GM20000 (cell line): ENCODE data around the gene EFNA1.

Experiments
- DNase-seq: peaks from one replicate; pipeline ENCODE4 v3.0.0; 2012; ENCODE audit warnings: low spot score
- TF ChIP-seq, protein P1 (sequence below): IDR thresholded peaks from 2 replicates; pipeline ENCODE4 v1.5.1; 2012; ENCODE audit warnings: mild to moderate bottlenecking, control low read depth; ENCODE audit errors: extremely low read depth, missing control alignments

EFNA1 gene

DNA sequence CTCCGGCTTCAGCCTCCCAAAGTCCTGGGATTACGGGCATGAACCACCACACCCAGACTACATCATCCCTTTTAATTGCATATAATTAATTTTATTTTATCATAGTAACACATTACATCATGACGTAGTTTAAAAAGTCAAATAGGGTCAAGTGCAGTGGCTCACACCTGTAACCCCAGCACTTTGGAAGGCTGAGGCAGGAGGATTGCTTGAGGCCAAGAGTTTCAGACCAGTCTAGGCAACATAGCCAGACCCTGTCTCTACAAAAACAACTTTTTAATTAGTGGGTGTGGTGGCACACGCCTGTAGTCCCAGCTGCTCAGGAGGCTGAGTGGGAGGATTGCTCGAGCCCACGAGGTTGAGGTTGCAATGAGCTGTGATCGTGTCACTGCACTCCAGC, 28.3 kb upstream of the EFNA1 start:
- TF ChIP-seq, protein P1, sequence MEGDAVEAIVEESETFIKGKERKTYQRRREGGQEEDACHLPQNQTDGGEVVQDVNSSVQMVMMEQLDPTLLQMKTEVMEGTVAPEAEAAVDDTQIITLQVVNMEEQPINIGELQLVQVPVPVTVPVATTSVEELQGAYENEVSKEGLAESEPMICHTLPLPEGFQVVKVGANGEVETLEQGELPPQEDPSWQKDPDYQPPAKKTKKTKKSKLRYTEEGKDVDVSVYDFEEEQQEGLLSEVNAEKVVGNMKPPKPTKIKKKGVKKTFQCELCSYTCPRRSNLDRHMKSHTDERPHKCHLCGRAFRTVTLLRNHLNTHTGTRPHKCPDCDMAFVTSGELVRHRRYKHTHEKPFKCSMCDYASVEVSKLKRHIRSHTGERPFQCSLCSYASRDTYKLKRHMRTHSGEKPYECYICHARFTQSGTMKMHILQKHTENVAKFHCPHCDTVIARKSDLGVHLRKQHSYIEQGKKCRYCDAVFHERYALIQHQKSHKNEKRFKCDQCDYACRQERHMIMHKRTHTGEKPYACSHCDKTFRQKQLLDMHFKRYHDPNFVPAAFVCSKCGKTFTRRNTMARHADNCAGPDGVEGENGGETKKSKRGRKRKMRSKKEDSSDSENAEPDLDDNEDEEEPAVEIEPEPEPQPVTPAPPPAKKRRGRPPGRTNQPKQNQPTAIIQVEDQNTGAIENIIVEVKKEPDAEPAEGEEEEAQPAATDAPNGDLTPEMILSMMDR, result no peak
- DNase-seq, result no peak

DNA sequence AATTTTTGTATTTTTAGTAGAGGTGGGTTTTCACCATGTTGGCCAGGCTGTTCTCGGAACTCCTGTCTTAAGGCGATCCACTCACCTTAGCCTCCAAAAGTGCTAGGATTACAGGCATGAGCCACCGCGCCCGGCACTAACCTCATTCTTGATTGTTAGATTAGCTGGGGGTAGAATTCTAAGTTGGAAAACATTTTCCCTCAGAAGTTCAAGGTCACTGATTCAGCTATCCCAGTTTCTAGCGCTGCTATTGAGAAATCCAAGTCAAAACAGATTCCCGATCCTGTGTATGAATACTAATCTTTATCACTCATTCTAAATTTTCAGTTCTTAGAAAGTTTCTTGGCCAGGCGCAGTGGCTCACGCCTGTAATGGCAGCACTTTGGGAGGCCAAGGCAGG, 24.4 kb upstream of the EFNA1 start:
- TF ChIP-seq, protein P1, result no peak

DNA sequence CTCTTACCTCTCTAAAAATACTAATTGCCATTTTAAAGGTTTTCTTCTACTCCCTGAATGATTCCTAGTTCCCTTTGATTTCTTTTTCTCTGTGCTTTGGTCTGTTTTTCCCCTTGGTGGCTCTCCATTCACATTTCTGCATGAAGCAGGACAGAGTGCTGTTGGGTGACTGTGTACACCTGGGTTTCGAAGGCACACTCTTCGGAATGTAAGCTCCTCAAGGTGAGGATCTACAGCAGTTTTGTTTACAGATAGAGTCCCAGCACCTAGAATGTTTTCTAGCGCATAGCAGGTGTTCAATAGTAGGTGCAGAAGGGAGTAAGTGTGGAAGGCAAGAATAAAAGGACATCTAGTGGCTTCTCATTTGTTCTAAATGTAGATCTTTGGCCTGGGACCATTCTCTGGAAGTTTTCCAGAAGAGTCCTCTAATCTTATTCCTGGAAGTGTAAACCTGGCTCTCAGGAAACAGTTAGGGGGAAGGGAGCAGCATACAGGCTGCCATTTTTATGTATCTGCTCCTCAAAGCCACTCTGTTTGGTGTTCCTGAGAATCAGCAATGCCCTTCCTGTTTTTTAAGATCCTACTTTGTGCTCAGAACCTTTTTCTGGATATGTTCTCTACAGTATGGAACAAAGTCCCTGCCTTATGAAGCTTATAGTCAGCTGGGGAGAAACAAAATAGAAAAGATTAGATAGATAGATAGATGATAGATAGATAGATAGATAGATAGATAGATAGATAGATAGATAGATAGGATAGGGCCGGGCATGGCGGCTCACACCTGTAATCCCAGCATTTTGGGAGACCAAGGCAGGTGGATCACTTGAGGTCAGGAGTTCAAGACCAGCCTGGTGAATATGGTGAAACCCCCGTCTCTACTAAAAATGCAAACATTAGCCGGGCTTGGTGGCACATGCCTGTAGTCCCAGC, 22.8 kb upstream of the EFNA1 start:
- DNase-seq, result no peak
- TF ChIP-seq, protein P1, result no peak

More for the DNA sequence above, 24.4 kb upstream of the EFNA1 start:
- DNase-seq, result no peak

GRCh38 chr1:155105604-155106011, 22.1 kb upstream of the EFNA1 start:
- TF ChIP-seq, protein P1, result no peak
- DNase-seq, result no peak

DNA sequence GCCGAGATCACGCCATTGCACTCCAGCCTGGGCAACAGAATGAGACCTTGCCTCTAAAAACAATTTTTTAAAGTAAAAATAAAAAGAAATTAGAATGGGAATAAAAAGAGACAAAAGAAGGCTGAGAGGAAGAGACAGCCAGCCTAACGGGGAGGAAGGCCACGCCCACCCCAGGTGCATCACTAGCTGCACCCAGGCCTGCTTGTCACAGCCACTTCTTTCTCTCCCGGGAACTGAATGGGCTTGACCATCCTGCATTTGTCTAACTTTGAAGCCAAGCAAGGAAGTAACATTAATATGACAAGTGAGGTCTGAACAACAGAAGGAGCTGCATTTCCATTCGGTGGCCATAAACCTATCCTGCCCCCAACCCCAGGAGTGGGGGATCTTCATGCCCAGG, 20.8 kb upstream of the EFNA1 start:
- TF ChIP-seq, protein P1, result no peak
- DNase-seq, result no peak

- no peak for DNase-seq
- TF ChIP-seq, protein P1, result no peak
These were observed 20.1 kb upstream of the EFNA1 start for GRCh38 chr1:155107309-155108264.

DNA sequence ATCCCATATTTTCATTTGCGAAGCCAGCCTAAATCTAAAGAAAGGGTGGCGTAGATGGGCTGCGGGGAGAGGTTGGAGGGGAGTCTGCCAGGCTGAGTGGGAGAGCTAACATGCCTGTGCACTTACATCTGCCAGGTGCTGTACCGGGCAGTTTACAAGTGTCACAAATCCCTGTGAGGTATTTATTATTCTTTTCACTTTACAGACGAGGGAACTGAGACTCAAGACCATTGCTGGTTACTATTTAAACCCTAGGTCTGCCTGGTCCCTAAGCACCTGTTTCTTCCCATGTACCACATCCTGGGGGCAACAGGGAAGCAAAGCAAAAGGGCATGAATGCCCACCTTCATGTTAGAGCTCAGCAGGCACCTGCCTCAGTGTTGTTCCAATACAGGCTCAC, 19.4 kb upstream of the EFNA1 start:
- DNase-seq, result no peak

More for the DNA sequence above, 19.4 kb upstream of the EFNA1 start:
- TF ChIP-seq, protein P1, result no peak
